HepG2 (cell line): ENCODE results near the gene HPS4. TPM values are rescaled to one million over a fixed set of nuclear protein-coding genes. Genes with fewer than 3 reads are reported as not detected.

Experiments
- ATAC-seq: fragments of 200-7000 bp; cut with Tn5 transposase; 3 replicates; pipeline ENCODE4 v1.9.1; 2020; ENCODE audit warnings: mild to moderate bottlenecking, moderate library complexity
- BruUV-seq: library from RNA; stranded (reverse); fragments of 400-500 nt; replicated peaks from 2 replicates; lab custom pipeline; 2021; lab: Mats Ljungman, UMichigan
- CTCF ChIA-PET: fragments of 300-600 bp; formaldehyde crosslinking; extraction: SDS; loops from one replicate; lab custom pipeline; 2021; ENCODE audit warnings: low total read pairs, inconsistent platforms, low intra/inter-chr PET ratio; lab: Yijun Ruan, JAX
- POLR2A ChIA-PET: fragments of 350-600 bp; sonication (Branson Sonifier 250); formaldehyde crosslinking; loops from one replicate; lab custom pipeline; 2020; ENCODE audit warnings: antibody characterized with exemption, inconsistent platforms; lab: Yijun Ruan, JAX
- DNase-seq: peaks from one replicate; pipeline ENCODE4 v3.0.0-alpha.2; 2015; ENCODE audit warnings: low spot score
- FAIRE-seq: peaks from 3 replicates; lab custom pipeline; 2011; peaks lifted over from hg19 to GRCh38; lab: Jason Lieb, UNC
- H2AFZ ChIP-seq: one replicate; pipeline ENCODE4 v1.6.1; 2011; ENCODE audit warnings: low read length, inconsistent platforms
- H3K27ac ChIP-seq: fragments of 300-600 bp; 3 replicates; pipeline ENCODE4 v1.8.0; 2011; ENCODE audit warnings: mixed run types, mild to moderate bottlenecking, mixed read lengths, low read length, inconsistent platforms; ENCODE audit not compliant: insufficient read depth; ENCODE audit errors: extremely low read length
- H3K27me3 ChIP-seq, 2 experiments: fragments of 200-600 bp in 1 of 2; 2 replicates in 1 of 2; 3 replicates in 1 of 2; pipeline versions ENCODE4 v1.6.0 to v1.8.0; 2011; ENCODE audit warnings: low read length in 2 of 2, mild to moderate bottlenecking in 2 of 2, moderate library complexity in 2 of 2, inconsistent platforms in 1 of 2; ENCODE audit not compliant: insufficient read depth in 2 of 2, control insufficient read depth in 1 of 2
- H3K36me3 ChIP-seq, 2 experiments: fragments of 200-600 bp in 1 of 2; replicated peaks in 1 of 2; 2 replicates in 1 of 2; 3 replicates in 1 of 2; pipeline versions ENCODE4 v1.5.1 to v1.8.0; 2011; ENCODE audit warnings: low read length in 2 of 2, inconsistent platforms in 1 of 2; ENCODE audit not compliant: insufficient read depth in 2 of 2, control insufficient read depth in 1 of 2
- H3K4me1 ChIP-seq: 2 replicates; pipeline ENCODE4 v1.5.1; 2012; ENCODE audit warnings: low read length, inconsistent platforms; ENCODE audit not compliant: insufficient read depth
- H3K4me2 ChIP-seq: 2 replicates; pipeline ENCODE4 v1.6.0; 2011; ENCODE audit warnings: low read depth, low read length, inconsistent platforms
- H3K4me3 ChIP-seq, 3 experiments: fragments of 200-600 bp in 1 of 3; sonication (generic), shearing (Covaris generic) in 1 of 3; replicated peaks in 1 of 3; 2 replicates each; pipeline ENCODE4 v1.5.1; 2011 to 2016; ENCODE audit warnings: low read length in 3 of 3, inconsistent platforms in 2 of 3, low read depth in 2 of 3, mild to moderate bottlenecking in 2 of 3, control low read depth in 1 of 3, mixed read lengths in 1 of 3; ENCODE audit not compliant: insufficient read depth in 1 of 3
- H3K79me2 ChIP-seq: one replicate; pipeline ENCODE4 v1.6.1; 2011; ENCODE audit warnings: low read length, inconsistent platforms; ENCODE audit not compliant: insufficient read depth
- H3K9ac ChIP-seq: 2 replicates; pipeline ENCODE4 v1.6.0; 2011; ENCODE audit warnings: mild to moderate bottlenecking, low read depth, low read length, inconsistent platforms; ENCODE audit not compliant: insufficient read depth
- H3K9me3 ChIP-seq: 2 replicates; pipeline ENCODE4 v1.5.1; 2012; ENCODE audit warnings: mild to moderate bottlenecking, low read length
- H4K20me1 ChIP-seq: 2 replicates; pipeline ENCODE4 v1.6.0; 2011; ENCODE audit warnings: inconsistent platforms, mild to moderate bottlenecking, low read length, moderate library complexity; ENCODE audit not compliant: insufficient read depth
- ARID2 ChIP-seq: sonication (generic); formaldehyde crosslinking; IDR thresholded peaks from 2 replicates; pipeline ENCODE4 v1.8.1; 2022; ENCODE audit warnings: mild to moderate bottlenecking, missing genetic modification reagents, borderline replicate concordance
- CHD4 ChIP-seq: fragments of 200-600 bp; sonication (generic); IDR thresholded peaks from 2 replicates; pipeline ENCODE4 v1.7.0; 2017; ENCODE audit warnings: mild to moderate bottlenecking, low read length, borderline replicate concordance
- HMGA1 ChIP-seq: sonication (generic); formaldehyde crosslinking; conservative IDR thresholded peaks from 2 replicates; pipeline ENCODE4 v1.4.0; 2020; ENCODE audit warnings: missing genetic modification reagents
- MATR3 ChIP-seq: sonication (generic); formaldehyde crosslinking; IDR thresholded peaks from 2 replicates; pipeline ENCODE4 v1.4.0; 2020; ENCODE audit warnings: missing genetic modification reagents
- NR2F1 ChIP-seq, 2 experiments: fragments of 450-650 bp in 1 of 2; formaldehyde crosslinking in 1 of 2; IDR thresholded peaks; 2 replicates each; pipeline versions ENCODE4 v1.5.0 to v1.6.1; 2016 to 2020; ENCODE audit warnings: mild to moderate bottlenecking in 1 of 2, missing compliant biosample characterization in 1 of 2, missing genetic modification reagents in 1 of 2, moderate library complexity in 1 of 2
- PHB2 ChIP-seq: fragments of 450-650 bp; IDR thresholded peaks from 2 replicates; pipeline ENCODE4 v1.6.1; 2018; ENCODE audit not compliant: partially characterized antibody
- PRMT3 ChIP-seq: sonication (generic); formaldehyde crosslinking; IDR thresholded peaks from 2 replicates; pipeline ENCODE4 v1.8.1; 2022; ENCODE audit warnings: low read depth, mild to moderate bottlenecking, moderate library complexity, missing genetic modification reagents, borderline replicate concordance
- REXO4 ChIP-seq: sonication (generic); formaldehyde crosslinking; IDR thresholded peaks from 2 replicates; pipeline ENCODE4 v1.8.0; 2022; ENCODE audit warnings: missing genetic modification reagents, mild to moderate bottlenecking, borderline replicate concordance
- SAP130 ChIP-seq: IDR thresholded peaks from 2 replicates; pipeline ENCODE4 v1.6.1; 2016; ENCODE audit warnings: low read depth
- ZBED4 ChIP-seq: sonication (generic); formaldehyde crosslinking; IDR thresholded peaks from 2 replicates; pipeline ENCODE4 v1.4.0; 2020; ENCODE audit warnings: missing genetic modification reagents, borderline replicate concordance
- ZNF280B ChIP-seq: sonication (generic); formaldehyde crosslinking; IDR thresholded peaks from 2 replicates; pipeline ENCODE4 v1.5.0; 2020; ENCODE audit warnings: missing genetic modification reagents, mild to moderate bottlenecking, borderline replicate concordance
- ZNF33A ChIP-seq: sonication (generic); formaldehyde crosslinking; IDR thresholded peaks from 2 replicates; pipeline ENCODE4 v1.5.1; 2020; ENCODE audit warnings: missing genetic modification reagents, mild to moderate bottlenecking, moderate library complexity, borderline replicate concordance
- ZNF343 ChIP-seq: sonication (generic); formaldehyde crosslinking; IDR thresholded peaks from 2 replicates; pipeline ENCODE4 v1.4.0; 2020; ENCODE audit warnings: mild to moderate bottlenecking, missing genetic modification reagents
- ZNF792 ChIP-seq: IDR thresholded peaks from 2 replicates; pipeline ENCODE4 v1.6.1; 2016
- ZSCAN25 ChIP-seq: sonication (generic); formaldehyde crosslinking; IDR thresholded peaks from 2 replicates; pipeline ENCODE4 v1.8.0; 2022; ENCODE audit warnings: mild to moderate bottlenecking, missing genetic modification reagents
- WGBS: methylation state at CpG from one replicate; pipeline ENCODE4 v1.1.6; 2017; ENCODE audit warnings: low lambda C conversion rate; 5-methylcytosine and 5-hydroxymethylcytosine counted together
- in situ Hi-C: cut with HindIII; loops from 2 replicates; pipeline ENCODE4 v1.10.0; 2017; ENCODE audit warnings: low pct_unique_long_range_greater_than_20kb; ENCODE audit not compliant: extremely low pct_ligation_motif_present
- intact Hi-C: fragments of 100-400 bp; cut with micrococcal nuclease; formaldehyde crosslinking; loops from one replicate; pipeline ENCODE4 v1.10.0; 2022; ENCODE audit not compliant: unreplicated experiment
- polyA plus RNA-seq, 8 experiments: library from polyadenylated mRNA; depleted of rRNA in 3 of 8; stranded (reverse) in 7 of 8; unstranded in 1 of 8; fragments of >200 nt; fragmentation: Illumina TruSeq in 4 of 8; extraction: Trizol in 4 of 8; gene quantifications; 2 replicates each; pipeline versions ENCODE4 v1.2.1 to v1.2.3, GENCODE V29; 2011 to 2016; ENCODE audit warnings: low read depth in 4 of 8, missing spikeins in 1 of 8, mixed read lengths in 1 of 8; ENCODE audit not compliant: insufficient read depth in 1 of 8
- total RNA-seq, 5 experiments: library from RNA; depleted of rRNA; stranded (reverse); fragments of >200 nt; fragmentation: Illumina TruSeq; extraction: Trizol; gene quantifications; 2 replicates each; pipeline ENCODE4 v1.2.3, GENCODE V29; 2016; ENCODE audit warnings: low read depth in 1 of 5

HPS4 gene
- total and polyA plus RNA-seq, 2 of the 13 experiments (the other 11 are each of a cell fraction or from before 2014, with no cell fraction given) = 27.4 to 34.0 TPM

GRCh38 chr22:26426924-26427323 is 56.7 kb downstream of the HPS4 start:
- Histone ChIP-seq H2AFZ (no peak overlapping the region), H3K4me1 (peaks cover 5% of the 10 kb centered on the region; the same call in 1 of the 2 replicates), H3K27ac (no peak overlapping the region), H4K20me1 (no peaks in the 10 kb centered on the region), H3K79me2 (no peaks in the 10 kb centered on the region), H3K9ac (no peak overlapping the region), H3K27me3 (peaks cover 8 to 31% of the 10 kb centered on the region in 2 experiments), H3K36me3 (no peaks in the 10 kb centered on the region), H3K4me3 (no peak overlapping the region), H3K4me2 (no peak overlapping the region), H3K9me3 (no peaks in the 10 kb centered on the region)
- ChIA-PET POLR2A (no interaction called here), CTCF (no interaction called here)
- no peak for ATAC-seq
- intact Hi-C loops = no loop called here
- FAIRE-seq = no peak
- BruUV-seq = no TSS peak
- in situ Hi-C loops = no loop called here
- TF ChIP-seq ZNF33A (CRISPR knock-in tag) = no peak
- DNase-seq = no peak

GRCh38 chr22:26418620-26419019 is 65.0 kb downstream of the HPS4 start:
- no peaks in the 10 kb centered on the region for H3K9me3 ChIP-seq
- FAIRE-seq (no peak), ATAC-seq (no peak), DNase-seq (no peak)
- no peaks in the 10 kb centered on the region for H4K20me1 ChIP-seq
- intact Hi-C loops (no loop called here), in situ Hi-C loops (no loop called here)
- BruUV-seq = no TSS peak
- no peaks in the 10 kb centered on the region for H3K79me2 ChIP-seq
- H3K27me3 ChIP-seq = peaks cover 2 to 28% of the 10 kb centered on the region in 2 experiments; a peak in 2 of 5 replicates
- no peak overlapping the region for H3K9ac ChIP-seq
- ChIA-PET CTCF (no interaction called here), POLR2A (no interaction called here)
- no peak overlapping the region for H3K4me2 ChIP-seq
- H2AFZ ChIP-seq = no peak overlapping the region
- H3K4me1 ChIP-seq = no peaks in the 10 kb centered on the region
- WGBS = 8% methylated on average over 3 of the region's 3 CpGs
- TF ChIP-seq NR2F1 (CRISPR knock-in tag; IDR thresholded peaks at IDR 0.05) = no peak
- no peak for TF ChIP-seq REXO4 (CRISPR knock-in tag)
- TF ChIP-seq SAP130 = no peak
- no peak for TF ChIP-seq ZNF343 (CRISPR knock-in tag)
- TF ChIP-seq CHD4 = no peak
- TF ChIP-seq ZBED4 (CRISPR knock-in tag) = no peak
- no peak for TF ChIP-seq ARID2 (CRISPR knock-in tag)
- TF ChIP-seq ZNF792 (CRISPR knock-in tag) = no peak
- no peak for TF ChIP-seq ZSCAN25 (CRISPR knock-in tag)
- TF ChIP-seq PHB2 = no peak
- no peak for TF ChIP-seq HMGA1 (CRISPR knock-in tag)
- no peak for TF ChIP-seq ZNF280B (CRISPR knock-in tag)
- TF ChIP-seq MATR3 (CRISPR knock-in tag) = no peak
- TF ChIP-seq PRMT3 = no peak
- no peak overlapping the region for H3K27ac ChIP-seq
- no peak overlapping the region for H3K4me3 ChIP-seq
- no peaks in the 10 kb centered on the region for H3K36me3 ChIP-seq
